Spleen (tissue), 11 donors: ENCODE measurements around the gene MRPL40. TPM values are rescaled to one million over a fixed set of nuclear protein-coding genes. Genes with fewer than 3 reads are reported as not detected.
"Not testable (repeated sequence)": the region's sequence is repeated elsewhere in the genome, so short reads cannot be mapped to it uniquely, and the experiment has no call there.

ENCODE experiments used
- DNase-seq: peaks from one replicate; pipeline ENCODE4 v3.0.0-alpha.2; 2020
- H3K27ac ChIP-seq, 8 donors: fragments of 200-600 bp; sonication (generic) in 7 of 8; 1 replicate in 4 of 8; 2 replicates in 4 of 8; pipeline versions ENCODE4 v1.5.0 to v1.8.0; 2016 to 2021; ENCODE audit warnings: inconsistent platforms in 4 of 8, mild to moderate bottlenecking in 4 of 8, moderate library complexity in 1 of 8
- H3K27me3 ChIP-seq, 7 donors: fragments of 200-600 bp; sonication (generic) in 6 of 7; replicated peaks in 1 of 7; 1 replicate in 4 of 7; 2 replicates in 3 of 7; pipeline versions ENCODE4 v1.5.0 to v1.8.0; 2016 to 2021; ENCODE audit warnings: inconsistent platforms in 3 of 7, mild to moderate bottlenecking in 1 of 7
- H3K36me3 ChIP-seq, 6 donors: fragments of 200-600 bp; sonication (generic) in 5 of 6; 1 replicate in 4 of 6; 2 replicates in 2 of 6; pipeline versions ENCODE4 v1.5.0 to v1.8.0; 2016 to 2021; ENCODE audit warnings: inconsistent platforms in 2 of 6
- H3K4me1 ChIP-seq, 6 donors: fragments of 200-600 bp; sonication (generic) in 5 of 6; 1 replicate in 3 of 6; 2 replicates in 3 of 6; pipeline versions ENCODE4 v1.5.0 to v1.8.0; 2016 to 2021; ENCODE audit warnings: inconsistent platforms in 3 of 6
- H3K4me3 ChIP-seq, 8 donors: fragments of 200-600 bp; sonication (generic) in 7 of 8; 1 replicate in 4 of 8; 2 replicates in 4 of 8; pipeline versions ENCODE4 v1.5.0 to v1.8.0; 2016 to 2021; ENCODE audit warnings: inconsistent platforms in 4 of 8, mild to moderate bottlenecking in 4 of 8, moderate library complexity in 2 of 8
- H3K9me3 ChIP-seq, 8 donors: fragments of 200-600 bp; sonication (generic) in 7 of 8; 1 replicate in 4 of 8; 2 replicates in 4 of 8; pipeline versions ENCODE4 v1.5.0 to v1.8.0; 2016 to 2021; ENCODE audit warnings: inconsistent platforms in 4 of 8
- CTCF ChIP-seq, 11 experiments: fragments of 200-600 bp in 7 of 11; fragments of 450-650 bp in 4 of 11; sonication (generic) in 4 of 11; IDR thresholded peaks in 8 of 11; conservative IDR thresholded peaks in 3 of 11; 1 replicate in 7 of 11; 2 replicates in 4 of 11; pipeline versions ENCODE4 v1.4.0 to v1.8.0; 2016 to 2021; ENCODE audit warnings: antibody characterized with exemption in 11 of 11, inconsistent platforms in 4 of 11, mild to moderate bottlenecking in 1 of 11
- POLR2A ChIP-seq, 3 donors: fragments of 450-650 bp; IDR thresholded peaks; one replicate each; pipeline ENCODE4 v1.5.1; 2017; ENCODE audit warnings: antibody characterized with exemption in 3 of 3, mild to moderate bottlenecking in 1 of 3
- POLR2AphosphoS5 ChIP-seq, 3 donors: sonication (generic); formaldehyde crosslinking; IDR thresholded peaks; one replicate each; pipeline ENCODE4 v1.5.1; 2017; ENCODE audit warnings: antibody characterized with exemption in 3 of 3
- WGBS, 5 donors: extraction: QIAGEN DNeasy Blood & Tissue Kit in 3 of 5; methylation state at CpG; one replicate each; pipeline versions ENCODE4 v1.1.5 to v1.1.7; 2013 to 2018; 5-methylcytosine and 5-hydroxymethylcytosine counted together
- intact Hi-C: fragments of 100-400 bp; cut with DNase I; formaldehyde crosslinking; loops from one replicate; pipeline ENCODE4 v1.15.0; 2023; ENCODE audit warnings: low total_unique reads
- polyA plus RNA-seq, 3 donors: library from polyadenylated mRNA; stranded (reverse); fragments of 200-250 nt; gene quantifications; one replicate each; pipeline ENCODE4 v1.2.1, GENCODE V29; 2013
- total RNA-seq, 7 donors: library from RNA; depleted of rRNA in 3 of 7; stranded (reverse); fragments of >200 nt in 3 of 7; fragmentation: NEBNext Ultra II Directional in 4 of 7; extraction: Animal tissue kit (Norgen Biotek cat#: 25700) in 4 of 7; gene quantifications; one replicate each; pipeline versions ENCODE4 v1.1.0 to v1.2.1, GENCODE V29; 2016 to 2021
- donor health status: healthy with polysubstance abuse.
- donor health status: DM: no; HTN: no; CAD: no; lungs with moderate emphysema.
- donor health status: DM: no; HTN: no; CAD: no.
- donor health status: Bipolar disorder and iron deficiency.
- donor health status: healthy.
- donor health status: DM: no; HTN: no; CAD: no.
- donor health status: DM: yes; HTN: yes; CAD: no.

The MRPL40 gene
- total and polyA plus RNA-seq, 10 donors, result 11.7 to 55.7 (median 21.6) TPM

GRCh38 chr22:19442166-19442565 is 9.8 kb downstream of the MRPL40 start:
- intact Hi-C loops, result loop anchor here (10.0 kb wide), 1 partner anchor 147 kb away; the partner anchor contains the start of gene CLTCL1
- no peaks in the 10 kb centered on the region for H3K27me3 ChIP-seq
- H3K4me3 ChIP-seq, result no peak overlapping the region
- peaks cover 10 to 65% (median 28%) of the 10 kb centered on the region in 6 donors for H3K4me1 ChIP-seq
- no peak overlapping the region for H3K27ac ChIP-seq
- WGBS, 5 donors, result 86 to 98% (median 89%) methylated on average over 2 of the region's 2 CpGs
- DNase-seq, result no peak
- TF ChIP-seq POLR2A (IDR thresholded peaks at IDR 0.05) (no peak), POLR2AphosphoS5 (IDR thresholded peaks at IDR 0.05) (no peak), CTCF (IDR thresholded peaks at IDR 0.05 in 8 of 11, conservative IDR thresholded peaks at IDR 0.05 in 3 of 11) (no peak)
- no peaks in the 10 kb centered on the region for H3K9me3 ChIP-seq
- peaks cover 0 to 71% (median 26%) of the 10 kb centered on the region in 6 donors for H3K36me3 ChIP-seq

GRCh38 chr22:19443544-19444211 is 11.3 kb downstream of the MRPL40 start:
- TF ChIP-seq POLR2A (IDR thresholded peaks at IDR 0.05), result no peak
- no peak for TF ChIP-seq CTCF (IDR thresholded peaks at IDR 0.05 in 8 of 11, conservative IDR thresholded peaks at IDR 0.05 in 3 of 11)
- no peak for TF ChIP-seq POLR2AphosphoS5 (IDR thresholded peaks at IDR 0.05)
- 79 to 91% (median 85%) methylated on average over 7 of the region's 7 CpGs for WGBS, 5 donors
- no peak overlapping the region for H3K4me3 ChIP-seq
- H3K27me3 ChIP-seq, result no peaks in the 10 kb centered on the region
- H3K27ac ChIP-seq, result no peak overlapping the region
- H3K36me3 ChIP-seq, result peaks cover 0 to 58% (median 22%) of the 10 kb centered on the region in 6 donors
- H3K9me3 ChIP-seq, result no peaks in the 10 kb centered on the region
- intact Hi-C loops, result loop anchor here (10.0 kb wide), 1 partner anchor 149 kb away; the partner anchor contains the start of gene CLTCL1
- H3K4me1 ChIP-seq, result peaks cover 15 to 66% (median 37%) of the 10 kb centered on the region in 6 donors
- no peak for DNase-seq

- Histone ChIP-seq H3K4me1 (peaks cover 15 to 72% (median 41%) of the 10 kb centered on the region in 6 donors), H3K36me3 (peaks cover 0 to 53% (median 19%) of the 10 kb centered on the region in 6 donors)
- DNase-seq, H3K27ac ChIP-seq, H3K27me3 ChIP-seq, H3K9me3 ChIP-seq, H3K4me3 ChIP-seq: not testable (repeated sequence)
- 91 to 95% (median 92%) methylated on average over 9 of the region's 9 CpGs for WGBS, 5 donors
- intact Hi-C loops, result loop anchor here (10.0 kb wide), 1 partner anchor 151 kb away; the partner anchor contains the start of gene CLTCL1
These were observed 13.1 kb downstream of the MRPL40 start for GRCh38 chr22:19445279-19445982.

- 24 to 28% (median 27%) methylated on average over 22 of the region's 22 CpGs for WGBS, 5 donors
- H3K36me3 ChIP-seq, result peaks cover 0 to 53% (median 23%) of the 10 kb centered on the region in 6 donors
- intact Hi-C loops, result loop anchor here (10.0 kb wide), 1 partner anchor 152 kb away; the partner anchor contains the start of gene CLTCL1
These were observed 14.4 kb downstream of the MRPL40 start for GRCh38 chr22:19446603-19447329.

More at GRCh38 chr22:19446603-19447329, 14.4 kb downstream of the MRPL40 start:
- Histone ChIP-seq H3K4me1 (peaks cover 15 to 69% (median 41%) of the 10 kb centered on the region in 6 donors), H3K27me3 (no peaks in the 10 kb centered on the region), H3K27ac (peak overlapping the region; percentile 59 to 98 (median 95)), H3K4me3 (peak overlapping the region; percentile 64 to 98 (median 84)), H3K9me3 (no peaks in the 10 kb centered on the region)
- DNase-seq, result no peak
- TF ChIP-seq POLR2A (IDR thresholded peaks at IDR 0.05), result no peak
- no peak for TF ChIP-seq CTCF (IDR thresholded peaks at IDR 0.05 in 8 of 11, conservative IDR thresholded peaks at IDR 0.05 in 3 of 11)
- no peak for TF ChIP-seq POLR2AphosphoS5 (IDR thresholded peaks at IDR 0.05)
